GM19239 (cell line): ENCODE data around the gene TIGD1.

ENCODE experiments used
- DNase-seq: peaks from one replicate; pipeline ENCODE4 v3.0.0; 2011; ENCODE audit warnings: low spot score; ENCODE audit not compliant: insufficient read length
- FAIRE-seq: peaks from 2 replicates; lab custom pipeline; 2011; peaks lifted over from hg19 to GRCh38; lab: Jason Lieb, UNC

Gene TIGD1

DNA sequence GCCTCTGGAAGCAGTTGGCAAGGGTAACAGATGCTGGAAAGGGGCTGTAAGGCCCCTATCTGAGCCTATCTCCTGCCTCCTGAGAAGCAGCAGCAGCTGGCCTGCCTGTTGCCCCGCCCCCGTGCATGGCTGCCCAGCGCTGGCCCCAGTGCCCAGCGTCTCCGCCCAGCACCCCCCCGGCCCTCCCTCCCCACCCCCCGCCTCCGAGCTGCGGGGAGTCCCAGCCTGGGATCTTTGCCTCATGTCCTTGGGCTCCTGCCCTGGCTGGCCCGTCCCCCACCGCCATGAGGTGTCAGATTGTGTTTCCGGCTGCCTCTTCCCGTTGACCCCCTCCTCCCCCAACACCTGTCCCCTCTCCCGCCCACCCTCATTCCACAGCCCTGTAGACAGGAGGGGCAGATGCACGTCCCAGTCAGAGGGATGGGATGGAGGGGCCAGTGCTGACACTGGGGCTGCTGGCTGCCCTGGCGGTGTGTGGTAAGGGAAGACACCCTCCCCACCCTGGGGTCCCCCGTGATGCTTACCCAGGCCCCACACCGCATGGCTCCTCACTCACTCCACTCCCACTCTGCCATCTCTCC lies 24.5 kb downstream of the TIGD1 start, which contains the start of gene CHRND:
TSS of gene CHRND (plus strand) at position 370 of the 581 bp plus-strand sequence. CDS start at position 426, 56 bp downstream.
- FAIRE-seq, result no peak

DNA sequence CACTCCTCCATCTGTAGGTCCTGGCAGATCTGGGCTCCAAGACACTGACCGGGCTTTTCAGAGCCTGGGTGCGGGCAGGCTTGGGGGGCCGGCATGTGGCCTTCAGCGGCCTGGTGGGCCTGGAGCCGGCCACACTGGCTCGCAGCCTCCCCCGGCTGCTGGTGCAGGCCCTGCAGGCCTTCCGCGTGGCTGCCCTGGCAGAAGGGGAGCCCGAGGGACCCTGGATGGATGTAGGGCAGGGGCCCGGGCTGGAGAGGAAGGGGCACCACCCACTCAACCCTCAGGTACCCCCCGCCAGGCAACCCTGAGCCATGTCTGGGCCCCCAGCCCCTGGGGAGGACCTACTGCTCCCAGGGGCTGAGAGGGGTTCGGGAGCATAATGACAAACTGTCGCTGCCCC lies 25.2 kb downstream of the TIGD1 start:
- no peak for DNase-seq
- FAIRE-seq, result no peak

More for the DNA sequence above, 24.5 kb downstream of the TIGD1 start, which contains the start of gene CHRND:
- no peak for DNase-seq

DNA sequence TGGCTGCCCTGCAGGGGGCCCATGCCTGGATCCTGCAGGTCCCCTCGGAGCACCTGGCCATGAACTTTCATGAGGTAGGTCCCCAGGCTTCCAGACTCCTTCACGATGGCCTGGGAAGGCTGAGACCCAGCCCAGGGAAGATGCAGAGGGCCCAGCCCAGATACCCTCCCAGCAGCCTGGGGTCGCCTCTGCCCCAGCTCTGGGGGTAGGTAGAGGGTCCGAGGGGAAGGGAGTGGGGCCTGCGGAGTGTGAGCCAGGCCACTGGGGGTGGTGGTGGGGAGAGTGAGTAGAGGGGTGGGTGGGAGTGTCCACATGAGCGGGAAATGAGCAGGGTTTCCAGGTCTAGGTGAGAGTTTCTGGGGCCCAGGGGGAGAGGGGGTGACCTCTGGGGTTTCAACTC lies 25.6 kb downstream of the TIGD1 start:
- no peak for FAIRE-seq
- DNase-seq, result no peak

DNA sequence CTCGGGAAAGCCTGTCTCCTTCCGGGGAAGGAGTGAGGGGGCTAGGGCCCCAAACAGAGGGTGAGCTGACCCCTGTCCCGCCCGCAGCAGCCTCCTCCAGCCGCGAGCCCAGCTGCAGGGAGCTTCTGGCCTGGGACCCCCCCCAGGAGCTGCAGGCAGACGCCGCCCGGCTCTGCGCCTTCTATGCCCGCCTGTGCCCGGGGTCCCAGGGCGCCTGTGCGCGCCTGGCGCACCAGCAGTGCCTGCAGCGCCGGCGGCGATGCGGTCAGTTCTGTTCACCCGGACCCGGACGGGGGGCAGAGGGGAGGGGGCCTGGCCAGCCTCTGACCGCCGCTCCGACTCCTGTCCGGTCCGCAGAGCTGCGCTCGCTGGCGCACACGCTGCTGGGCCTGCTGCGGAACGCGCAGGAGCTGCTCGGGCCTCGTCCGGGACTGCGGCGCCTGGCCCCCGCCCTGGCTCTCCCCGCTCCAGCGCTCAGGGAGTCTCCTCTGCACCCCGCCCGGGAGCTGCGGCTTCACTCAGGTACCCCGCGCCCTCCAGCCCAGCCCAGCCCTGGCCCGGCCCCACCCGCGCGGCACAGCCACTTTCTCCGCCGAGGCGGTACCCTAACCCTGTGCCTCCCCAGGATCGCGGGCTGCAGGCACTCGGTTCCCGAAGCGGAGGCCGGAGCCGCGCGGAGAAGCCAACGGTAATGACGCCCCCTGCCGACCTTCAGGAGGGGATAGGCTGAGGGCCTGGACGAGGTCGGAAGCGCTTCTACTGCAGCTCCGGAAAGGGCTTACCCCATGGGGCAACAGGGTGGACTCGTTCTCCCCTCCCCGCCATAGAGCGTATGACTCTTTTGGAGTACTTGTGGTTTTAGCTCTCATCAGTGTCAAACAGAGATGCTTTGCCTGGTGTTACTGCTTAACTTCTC lies 26.4 kb downstream of the TIGD1 start:
- DNase-seq (peak; percentile 50), FAIRE-seq (no peak)

DNA sequence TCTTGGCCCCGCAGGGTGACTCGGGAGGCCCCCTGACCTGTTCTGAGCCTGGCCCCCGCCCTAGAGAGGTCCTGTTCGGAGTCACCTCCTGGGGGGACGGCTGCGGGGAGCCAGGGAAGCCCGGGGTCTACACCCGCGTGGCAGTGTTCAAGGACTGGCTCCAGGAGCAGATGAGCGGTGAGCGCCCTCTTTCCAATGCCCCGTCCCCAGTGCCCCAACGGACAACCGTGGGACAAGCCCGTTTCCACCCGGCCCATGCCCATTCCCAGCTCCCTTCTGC lies 27.0 kb downstream of the TIGD1 start:
- DNase-seq (no peak), FAIRE-seq (no peak)

DNA sequence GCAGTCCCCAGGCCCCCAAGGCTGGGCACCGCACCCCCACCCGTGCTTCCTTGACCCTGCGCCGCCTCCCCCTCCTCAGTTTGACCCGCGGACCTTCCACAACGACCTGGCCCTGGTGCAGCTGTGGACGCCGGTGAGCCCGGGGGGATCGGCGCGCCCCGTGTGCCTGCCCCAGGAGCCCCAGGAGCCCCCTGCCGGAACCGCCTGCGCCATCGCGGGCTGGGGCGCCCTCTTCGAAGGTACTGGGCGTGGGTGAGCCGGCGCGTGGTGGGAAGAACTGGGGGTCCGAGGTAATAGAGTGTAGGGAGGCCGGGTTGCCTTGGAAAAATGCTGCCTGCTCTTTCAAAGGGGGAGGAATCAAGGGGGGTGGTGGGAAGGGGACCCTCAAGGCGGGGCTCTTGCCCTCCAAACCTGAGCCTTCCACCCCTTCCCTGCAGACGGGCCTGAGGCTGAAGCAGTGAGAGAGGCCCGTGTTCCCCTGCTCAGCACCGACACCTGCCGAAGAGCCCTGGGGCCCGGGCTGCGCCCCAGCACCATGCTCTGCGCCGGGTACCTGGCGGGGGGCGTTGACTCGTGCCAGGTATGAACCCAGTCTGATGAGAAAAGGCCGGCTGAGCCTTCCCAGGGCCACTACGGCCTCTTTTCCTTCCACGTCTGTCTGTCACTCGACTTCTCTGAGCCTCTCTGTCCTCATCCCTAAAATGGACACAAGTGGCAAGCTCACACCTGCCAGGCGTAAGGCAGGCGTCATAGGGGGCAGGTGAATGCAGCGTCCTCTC lies 27.5 kb downstream of the TIGD1 start:
- no peak for FAIRE-seq
- DNase-seq, result no peak

DNA sequence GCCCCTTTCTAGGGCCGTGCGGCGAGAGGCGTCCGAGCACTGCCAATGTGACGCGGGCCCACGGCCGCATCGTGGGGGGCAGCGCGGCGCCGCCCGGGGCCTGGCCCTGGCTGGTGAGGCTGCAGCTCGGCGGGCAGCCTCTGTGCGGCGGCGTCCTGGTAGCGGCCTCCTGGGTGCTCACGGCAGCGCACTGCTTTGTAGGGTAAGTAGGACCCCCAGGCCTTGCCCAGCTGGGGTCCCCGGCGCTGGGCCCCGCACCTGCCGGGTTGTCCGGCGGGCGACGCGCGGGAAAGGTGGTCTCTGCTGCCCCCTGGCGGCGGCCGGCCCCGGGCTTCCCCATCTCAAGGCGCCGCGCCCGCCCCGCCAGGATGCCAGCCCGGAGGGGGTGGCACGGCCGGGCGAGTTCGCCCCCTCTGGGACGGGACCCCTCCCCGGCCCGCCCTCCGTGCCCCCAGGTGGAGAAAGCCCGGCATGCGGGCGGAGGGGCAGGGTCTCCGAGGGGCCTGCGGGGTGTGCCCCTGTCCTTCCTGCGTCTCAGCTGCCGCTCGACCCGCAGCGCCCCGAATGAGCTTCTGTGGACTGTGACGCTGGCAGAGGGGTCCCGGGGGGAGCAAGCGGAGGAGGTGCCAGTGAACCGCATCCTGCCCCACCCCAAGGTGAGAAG lies 28.3 kb downstream of the TIGD1 start:
- no peak for FAIRE-seq

DNA sequence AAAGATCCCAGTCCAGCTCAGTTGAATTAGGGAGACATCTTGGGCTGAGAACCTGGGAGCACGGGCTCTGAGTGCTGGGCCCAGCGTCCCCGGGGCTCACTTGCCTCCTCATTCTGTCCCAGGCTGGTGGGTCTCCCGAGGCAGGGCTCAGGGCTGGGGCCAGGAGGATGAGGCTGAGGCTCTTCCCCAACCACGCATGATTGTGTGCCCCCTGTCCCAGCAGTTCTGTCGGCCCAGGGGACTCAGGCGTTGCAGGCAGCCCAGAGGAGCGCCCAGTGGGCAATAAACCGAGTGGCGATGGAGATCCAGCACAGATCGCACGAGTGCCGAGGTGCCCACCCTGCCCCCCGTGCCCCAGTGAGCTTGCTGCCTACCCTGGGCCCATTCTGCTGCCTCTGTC lies 29.3 kb downstream of the TIGD1 start:
- FAIRE-seq (no peak), DNase-seq (no peak)

More for the DNA sequence above, 28.3 kb downstream of the TIGD1 start:
- DNase-seq, result peak; percentile 86

DNA sequence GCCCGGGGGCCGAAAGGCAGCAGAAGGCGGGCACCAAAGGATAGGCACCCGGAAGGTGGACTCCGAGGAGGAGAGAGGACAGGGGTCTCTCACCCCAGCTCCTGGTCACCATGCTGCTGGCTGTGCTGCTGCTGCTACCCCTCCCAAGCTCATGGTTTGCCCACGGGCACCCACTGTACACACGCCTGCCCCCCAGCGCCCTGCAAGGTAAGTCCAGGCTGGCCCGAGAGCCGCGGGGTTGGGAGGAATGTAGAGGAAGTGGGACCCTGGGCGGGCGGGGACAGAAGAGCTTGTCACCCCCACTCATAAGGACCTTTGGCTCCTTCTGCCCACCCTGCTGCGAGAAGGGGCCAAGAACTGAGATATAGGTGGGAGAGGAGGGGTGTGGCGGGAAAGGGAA lies 29.9 kb downstream of the TIGD1 start:
- no peak for FAIRE-seq
- DNase-seq, result no peak

DNA sequence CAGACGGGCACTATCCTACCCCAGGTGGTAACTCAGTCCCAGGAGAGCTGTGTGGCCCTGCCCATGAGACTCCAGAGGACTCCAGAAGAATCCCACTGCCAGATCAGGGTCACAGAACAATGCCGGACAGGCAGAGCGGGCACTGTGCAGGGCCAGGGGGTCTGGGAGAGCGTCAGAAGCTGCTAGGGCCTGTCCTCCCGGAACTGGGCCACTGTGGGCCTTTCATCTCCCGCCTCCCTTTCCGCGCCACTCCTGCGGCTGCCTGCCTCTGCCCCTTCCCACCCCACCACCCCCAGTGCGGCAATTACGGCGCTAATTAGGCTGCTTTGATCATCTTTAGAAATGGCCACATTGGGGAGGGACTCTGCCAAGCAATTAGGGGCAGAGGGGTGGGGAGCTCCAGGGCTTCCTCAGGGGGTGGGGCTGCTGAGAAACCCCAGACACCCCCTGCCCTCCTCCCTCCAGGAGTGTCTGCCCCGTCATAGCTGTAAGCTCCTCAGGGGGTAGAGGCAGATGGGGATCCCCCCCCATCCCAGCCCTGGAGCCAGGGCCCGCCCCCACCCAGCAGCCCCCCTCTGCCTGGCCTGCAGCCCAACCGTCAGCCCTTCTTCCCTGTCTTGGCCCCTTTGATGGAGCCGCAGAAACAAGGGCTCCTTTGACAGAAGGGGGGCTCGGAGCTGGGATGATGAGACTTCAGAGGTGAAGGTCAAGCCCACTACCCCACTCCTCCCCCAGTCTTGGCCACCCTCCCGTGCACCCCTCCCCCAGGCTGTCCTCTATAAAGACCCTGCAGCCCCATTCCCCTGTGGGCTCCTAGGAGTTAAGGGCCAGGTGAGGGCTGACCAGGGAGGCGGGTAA lies 30.5 kb downstream of the TIGD1 start, which contains the start of gene PRSS56:
TSS of gene PRSS56 (plus strand) at position 808 of the 858 bp plus-strand sequence. CDS start 211 bp downstream, outside the sequence.
- FAIRE-seq, result no peak

DNA sequence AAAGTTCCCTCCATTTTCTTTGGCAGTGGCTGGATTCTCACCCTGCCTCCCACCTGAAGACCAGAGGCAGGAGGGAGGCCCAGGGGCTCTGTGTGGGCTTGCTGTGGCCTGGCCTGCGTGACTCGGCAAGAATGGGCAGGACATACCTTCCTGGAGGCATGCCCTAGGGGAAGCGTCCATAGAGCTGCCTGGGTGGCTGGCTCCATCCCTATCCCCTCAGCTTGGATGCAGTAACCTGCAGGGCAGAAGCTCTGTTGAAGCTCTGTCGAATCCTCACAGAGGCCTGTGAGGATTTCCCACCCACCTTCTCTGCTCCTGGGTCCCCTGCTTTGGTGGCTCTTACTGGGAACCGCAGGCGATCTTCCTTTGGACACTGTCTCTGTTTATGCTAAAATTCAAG lies 31.5 kb downstream of the TIGD1 start:
- FAIRE-seq, result no peak
- DNase-seq, result no peak

More for the DNA sequence above, 30.5 kb downstream of the TIGD1 start, which contains the start of gene PRSS56:
- no peak for DNase-seq

DNA sequence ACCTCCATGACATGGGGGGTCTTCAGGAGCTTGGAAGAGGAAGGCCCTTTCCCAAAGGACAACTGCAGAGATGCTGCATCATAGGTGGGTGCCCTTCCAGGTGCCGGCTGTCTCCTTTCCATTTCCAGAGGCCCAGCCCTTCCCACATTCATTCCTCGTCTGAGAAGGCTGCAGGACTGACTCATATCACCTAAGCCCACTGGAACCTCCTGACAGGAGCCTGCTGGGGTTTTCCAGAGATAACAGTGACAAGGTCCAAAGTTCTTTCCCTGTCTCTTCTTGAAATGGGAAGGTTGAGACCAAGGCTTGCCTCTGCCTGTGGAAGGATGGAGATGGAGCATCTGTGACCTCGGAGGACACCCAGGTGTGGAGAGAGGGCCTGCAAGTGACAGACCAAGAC lies 33.8 kb downstream of the TIGD1 start:
- DNase-seq, result no peak
- no peak for FAIRE-seq

DNA sequence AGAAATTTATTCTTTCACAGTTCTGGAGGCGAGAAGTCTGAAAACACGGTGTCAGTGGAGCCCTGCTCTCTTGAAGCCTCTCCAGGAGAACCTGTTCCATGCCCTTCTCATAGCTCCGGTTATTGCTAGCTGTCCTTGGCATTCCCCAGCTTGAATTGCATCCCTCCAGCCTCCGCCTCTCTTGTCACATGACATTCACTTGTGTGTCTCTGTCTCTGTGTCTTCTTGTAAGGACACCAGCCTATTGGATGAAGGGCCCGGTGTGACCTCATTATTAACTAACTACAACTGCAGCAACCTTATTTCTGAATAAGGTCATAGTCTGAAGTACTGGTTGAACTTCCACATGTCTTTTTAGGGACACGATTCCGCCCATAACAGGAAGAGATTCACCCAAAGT lies 34.7 kb downstream of the TIGD1 start:
- DNase-seq, result no peak
- FAIRE-seq, result no peak

DNA sequence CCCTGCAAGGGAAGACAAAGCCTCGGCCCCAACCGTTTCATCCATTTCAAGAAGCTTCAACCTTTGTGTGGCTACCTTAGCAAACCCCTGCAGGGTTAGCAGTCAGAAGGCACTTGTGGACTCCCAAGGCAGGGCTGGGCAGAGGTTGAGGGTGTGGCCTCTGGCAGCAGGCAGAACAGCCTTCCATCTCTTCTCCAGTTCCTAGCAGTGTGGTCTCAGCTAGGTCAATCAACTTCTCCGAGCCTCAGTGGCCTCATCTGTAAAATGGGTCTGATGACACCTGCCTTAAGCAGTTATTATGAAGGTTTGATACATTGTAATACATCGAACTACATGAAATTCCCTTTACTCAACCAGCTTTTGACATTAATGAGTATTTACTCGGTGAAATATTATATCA lies 37.0 kb downstream of the TIGD1 start:
- DNase-seq (no peak), FAIRE-seq (no peak)

DNA sequence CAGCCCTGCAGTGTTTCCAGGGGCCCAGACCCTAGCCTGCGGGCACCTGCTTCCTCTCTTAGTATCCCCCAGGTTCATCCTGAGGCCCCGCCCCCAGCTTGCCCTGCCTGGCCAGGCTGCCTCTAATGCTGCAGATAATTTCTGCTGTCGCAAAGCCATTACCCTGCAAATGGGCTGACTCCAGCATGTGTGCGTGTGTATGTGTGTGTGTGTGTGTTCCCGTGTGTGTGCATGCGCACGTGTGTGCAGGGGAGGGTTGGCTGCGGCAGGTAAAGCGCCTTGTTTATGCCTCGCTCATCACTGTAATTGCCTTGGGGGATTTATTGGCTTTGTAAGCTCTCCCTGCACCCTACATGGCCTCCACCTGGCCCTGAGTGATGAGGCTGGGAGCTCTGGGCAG lies 37.8 kb downstream of the TIGD1 start:
- DNase-seq (no peak), FAIRE-seq (no peak)

DNA sequence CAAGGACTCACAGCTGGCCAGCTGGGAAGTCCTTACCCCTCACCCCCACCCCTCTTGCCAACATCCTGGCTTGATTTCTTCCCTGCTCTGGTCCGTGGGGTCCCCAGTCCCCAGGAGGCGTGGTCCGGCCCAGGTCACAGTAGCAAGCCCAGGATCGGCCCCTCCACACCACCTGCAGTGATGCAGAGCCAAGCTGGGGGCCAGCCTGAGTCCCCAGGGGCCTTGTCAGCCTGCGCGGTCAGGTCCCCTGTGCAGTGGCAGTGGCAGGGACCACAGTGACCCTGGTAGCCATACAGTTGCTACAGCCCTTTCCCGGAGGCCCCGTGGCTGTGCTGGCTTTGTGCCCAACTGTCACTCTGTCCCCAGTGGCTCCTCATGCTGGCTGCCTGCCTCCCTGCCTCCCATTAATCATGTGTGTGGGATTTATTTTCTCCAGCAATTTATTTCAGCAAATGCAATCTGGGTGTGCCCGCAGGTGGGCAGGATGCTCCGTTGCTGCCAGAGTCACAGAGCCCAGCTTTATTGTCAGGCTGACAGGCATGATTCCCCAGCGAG lies 38.9 kb downstream of the TIGD1 start:
- DNase-seq (no peak), FAIRE-seq (no peak)

DNA sequence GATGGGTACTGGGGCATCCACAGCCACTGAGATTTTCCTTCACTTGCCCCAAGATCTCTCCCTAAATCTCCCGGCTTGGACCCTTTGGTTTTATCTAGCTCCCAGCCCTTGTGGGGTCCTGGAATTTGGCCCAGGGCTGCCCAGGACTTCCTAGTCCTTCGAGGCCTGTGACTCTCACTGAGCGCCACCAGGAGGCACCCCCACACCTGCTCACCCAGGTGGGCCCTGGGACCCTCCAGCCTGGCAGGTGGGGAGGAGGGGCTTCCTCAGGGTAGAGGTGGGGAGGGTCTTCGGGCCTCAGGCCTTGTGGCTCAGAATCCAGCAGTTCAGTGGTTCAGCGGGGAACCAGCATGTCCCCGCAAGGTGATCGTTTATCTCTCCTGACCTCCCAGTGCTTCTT lies 42.1 kb downstream of the TIGD1 start:
- FAIRE-seq (no peak), DNase-seq (no peak)

DNA sequence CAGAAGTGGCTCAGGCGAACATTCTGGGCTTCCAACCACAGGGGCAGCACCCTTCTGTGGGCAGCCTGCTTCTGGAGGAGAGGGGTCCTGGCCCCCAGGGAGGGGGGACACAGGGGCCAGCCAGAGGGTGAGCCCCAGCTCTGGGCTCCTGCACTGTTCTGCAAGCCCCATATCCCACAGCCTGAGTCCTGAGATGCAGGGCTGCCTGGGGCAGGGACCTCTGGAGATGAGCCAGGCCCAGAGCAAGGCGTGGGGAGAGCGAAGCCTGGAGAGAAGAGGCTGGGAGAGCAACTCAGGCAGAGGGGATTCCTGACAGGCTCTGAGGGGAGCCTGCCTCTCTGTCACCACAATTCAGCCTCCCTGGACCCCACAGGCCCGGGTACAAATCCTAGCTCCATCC lies 43.6 kb downstream of the TIGD1 start:
- no peak for DNase-seq
- no peak for FAIRE-seq

DNA sequence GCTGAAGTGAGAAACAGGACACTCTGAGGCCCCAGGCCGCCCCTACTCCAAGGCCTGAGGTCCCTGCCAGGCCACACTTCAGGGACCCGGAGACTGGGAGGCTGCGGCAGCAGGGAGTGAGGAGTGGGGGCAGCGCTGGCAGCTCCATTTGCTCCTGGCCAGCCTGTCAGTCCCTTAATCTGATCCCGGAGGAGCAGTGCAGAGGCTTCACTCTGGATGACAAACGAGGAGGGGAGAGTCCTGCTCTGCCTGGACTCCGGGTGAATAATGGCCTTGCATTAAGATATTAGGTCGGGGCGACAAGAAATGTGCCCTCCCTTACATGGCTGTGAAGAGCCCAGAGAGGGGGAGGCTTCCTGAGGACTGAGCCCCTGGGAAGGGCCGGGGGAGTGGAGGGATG lies 44.5 kb downstream of the TIGD1 start:
- no peak for DNase-seq
- FAIRE-seq, result no peak
